CD8-positive, alpha-beta memory T cell (primary cell): ENCODE measurements around the gene WWTR1. TPM values are rescaled to one million over a fixed set of nuclear protein-coding genes. Genes with fewer than 3 reads are reported as not detected.

Source experiments
- CTCF ChIA-PET: fragments of 350-600 bp; sonication (Branson Sonifier 250); formaldehyde crosslinking; loops from one replicate; lab custom pipeline; 2021; ENCODE audit warnings: antibody characterized with exemption; lab: Charles Lee
- POLR2A ChIA-PET: fragments of 350-600 bp; sonication (Branson Sonifier 250); formaldehyde crosslinking; loops from one replicate; lab custom pipeline; 2021; ENCODE audit warnings: antibody characterized with exemption; lab: Charles Lee
- DNase-seq, 5 donors: peaks; one replicate each; pipeline versions ENCODE4 v3.0.0 to v3.0.0-alpha.2; 2020 to 2022; ENCODE audit warnings: mixed read lengths in 1 of 5
- H3K27ac ChIP-seq: one replicate; pipeline ENCODE4 v1.7.0; 2013; ENCODE audit warnings: low read depth, mild to moderate bottlenecking, low read length, moderate library complexity
- H3K27me3 ChIP-seq: 2 replicates; pipeline ENCODE4 v1.7.0; 2013; ENCODE audit warnings: low read length, mild to moderate bottlenecking; ENCODE audit not compliant: insufficient read depth, poor library complexity, severe bottlenecking
- H3K36me3 ChIP-seq: 2 replicates; pipeline ENCODE4 v1.7.0; 2013; ENCODE audit warnings: mild to moderate bottlenecking, low read length, moderate library complexity; ENCODE audit not compliant: insufficient read depth
- H3K4me1 ChIP-seq: 2 replicates; pipeline ENCODE4 v1.7.0; 2013; ENCODE audit warnings: mild to moderate bottlenecking, low read length, moderate library complexity; ENCODE audit not compliant: insufficient read depth
- H3K4me3 ChIP-seq: 2 replicates; pipeline ENCODE4 v1.7.0; 2013; ENCODE audit warnings: mild to moderate bottlenecking, low read length
- H3K9me3 ChIP-seq: 2 replicates; pipeline ENCODE4 v1.7.0; 2013; ENCODE audit warnings: mild to moderate bottlenecking, low read length
- H3K27ac Mint-ChIP-seq, 8 donors: one replicate each; pipeline ENCODE4 v1.8.0; 2020 to 2021; ENCODE audit warnings: mixed read lengths in 8 of 8, mild to moderate bottlenecking in 6 of 8, inconsistent platforms in 3 of 8, moderate library complexity in 3 of 8
- H3K27me3 Mint-ChIP-seq, 2 donors: one replicate each; pipeline ENCODE4 v1.8.0; 2020 to 2021; ENCODE audit warnings: mixed read lengths in 2 of 2, mild to moderate bottlenecking in 1 of 2, moderate library complexity in 1 of 2
- H3K36me3 Mint-ChIP-seq, 3 donors: one replicate each; pipeline ENCODE4 v1.8.0; 2020 to 2021; ENCODE audit warnings: mixed read lengths in 3 of 3, inconsistent platforms in 1 of 3, mild to moderate bottlenecking in 1 of 3
- H3K4me1 Mint-ChIP-seq, 3 donors: one replicate each; pipeline ENCODE4 v1.8.0; 2020 to 2021; ENCODE audit warnings: mixed read lengths in 3 of 3, inconsistent platforms in 1 of 3, mild to moderate bottlenecking in 1 of 3
- H3K4me3 Mint-ChIP-seq, 7 donors: one replicate each; pipeline ENCODE4 v1.8.0; 2020 to 2021; ENCODE audit warnings: mixed read lengths in 7 of 7, mild to moderate bottlenecking in 6 of 7, moderate library complexity in 4 of 7, inconsistent platforms in 2 of 7
- H3K9me3 Mint-ChIP-seq, 5 donors: one replicate each; pipeline ENCODE4 v1.8.0; 2020 to 2022; ENCODE audit warnings: mixed read lengths in 5 of 5, mild to moderate bottlenecking in 3 of 5, moderate library complexity in 2 of 5, inconsistent platforms in 1 of 5
- polyA plus RNA-seq: library from polyadenylated mRNA; unstranded; fragments of 300-500 nt; fragmentation: Illumina TruSeq; gene quantifications from one replicate; pipeline ENCODE4 v1.2.3, GENCODE V29; 2021
- total RNA-seq, 2 experiments: library from RNA; stranded (reverse); gene quantifications; one replicate each; pipeline ENCODE4 v1.2.3, GENCODE V29; 2021

Gene WWTR1
- total and polyA plus RNA-seq, 3 experiments from 2014 or later: 0.60 to 1.9 (median 0.98) TPM

- CTCF ChIA-PET: no interaction called here
These were observed 105.1 kb downstream of the WWTR1 start for GRCh38 chr3:149552700-149553099.

GRCh38 chr3:149551500-149551899, 106.3 kb downstream of the WWTR1 start:
- Histone ChIP-seq H3K27me3 (no peaks in the 10 kb centered on the region), H3K27ac (no peak overlapping the region), H3K9me3 (no peaks in the 10 kb centered on the region), H3K4me3 (no peak overlapping the region), H3K36me3 (no peaks in the 10 kb centered on the region), H3K4me1 (no peaks in the 10 kb centered on the region)
- CTCF ChIA-PET: no interaction called here
- H3K36me3 Mint-ChIP-seq: peaks cover 0 to 1% (median 0%) of the 10 kb centered on the region in 3 donors
- H3K4me3 Mint-ChIP-seq: no peak overlapping the region
- H3K4me1 Mint-ChIP-seq: no peaks in the 10 kb centered on the region
- POLR2A ChIA-PET: no interaction called here
- no peak overlapping the region for H3K27ac Mint-ChIP-seq
- no peaks in the 10 kb centered on the region for H3K9me3 Mint-ChIP-seq
- H3K27me3 Mint-ChIP-seq: no peaks in the 10 kb centered on the region
- DNase-seq: no peak

More at GRCh38 chr3:149552700-149553099, 105.1 kb downstream of the WWTR1 start:
- Mint-ChIP-seq H3K27me3 (no peaks in the 10 kb centered on the region), H3K4me1 (no peaks in the 10 kb centered on the region), H3K9me3 (no peaks in the 10 kb centered on the region), H3K36me3 (peaks cover 0 to 1% (median 0%) of the 10 kb centered on the region in 3 donors), H3K27ac (no peak overlapping the region), H3K4me3 (no peak overlapping the region)
- Histone ChIP-seq H3K4me3 (no peak overlapping the region), H3K27me3 (no peaks in the 10 kb centered on the region), H3K4me1 (no peaks in the 10 kb centered on the region), H3K9me3 (no peaks in the 10 kb centered on the region), H3K27ac (no peak overlapping the region), H3K36me3 (no peaks in the 10 kb centered on the region)
- no peak for DNase-seq
- POLR2A ChIA-PET: no interaction called here

- Histone ChIP-seq H3K4me1 (no peaks in the 10 kb centered on the region), H3K27me3 (no peaks in the 10 kb centered on the region), H3K27ac (no peak overlapping the region), H3K36me3 (no peaks in the 10 kb centered on the region), H3K4me3 (no peak overlapping the region), H3K9me3 (no peaks in the 10 kb centered on the region)
- ChIA-PET CTCF (no interaction called here), POLR2A (no interaction called here)
- Mint-ChIP-seq H3K9me3 (no peaks in the 10 kb centered on the region), H3K4me1 (no peaks in the 10 kb centered on the region), H3K27me3 (no peaks in the 10 kb centered on the region), H3K4me3 (no peak overlapping the region), H3K36me3 (peaks cover 0 to 1% (median 0%) of the 10 kb centered on the region in 3 donors), H3K27ac (no peak overlapping the region)
- no peak for DNase-seq
These were observed 109.2 kb downstream of the WWTR1 start for GRCh38 chr3:149548669-149549065.

- no peaks in the 10 kb centered on the region for H3K4me1 Mint-ChIP-seq
- H3K27me3 Mint-ChIP-seq: no peaks in the 10 kb centered on the region
- no peak overlapping the region for H3K27ac Mint-ChIP-seq
- DNase-seq: no peak
- CTCF ChIA-PET: interaction anchor here (1.1 kb wide), 1 partner anchor 261 kb away, joined by 3 read pairs; no protein-coding TSS in a partner anchor
- peaks cover 0 to 1% (median 0%) of the 10 kb centered on the region in 3 donors for H3K36me3 Mint-ChIP-seq
- Histone ChIP-seq H3K9me3 (no peaks in the 10 kb centered on the region), H3K36me3 (no peaks in the 10 kb centered on the region), H3K27ac (no peak overlapping the region), H3K4me3 (no peak overlapping the region), H3K27me3 (no peaks in the 10 kb centered on the region), H3K4me1 (no peaks in the 10 kb centered on the region)
- POLR2A ChIA-PET: no interaction called here
- no peak overlapping the region for H3K4me3 Mint-ChIP-seq
- no peaks in the 10 kb centered on the region for H3K9me3 Mint-ChIP-seq
These were observed 109.7 kb downstream of the WWTR1 start for GRCh38 chr3:149547954-149548668.

- Mint-ChIP-seq H3K4me1 (no peaks in the 10 kb centered on the region), H3K9me3 (no peaks in the 10 kb centered on the region), H3K27me3 (no peaks in the 10 kb centered on the region), H3K4me3 (no peak overlapping the region), H3K36me3 (no peaks in the 10 kb centered on the region), H3K27ac (peak overlapping the region in 1 of 8 donors; percentile 81)
- Histone ChIP-seq H3K4me3 (no peak overlapping the region), H3K36me3 (no peaks in the 10 kb centered on the region), H3K27me3 (no peaks in the 10 kb centered on the region), H3K27ac (no peak overlapping the region), H3K9me3 (no peaks in the 10 kb centered on the region), H3K4me1 (no peaks in the 10 kb centered on the region)
- DNase-seq: no peak
- ChIA-PET CTCF (interaction anchor here (1.1 kb wide), 1 partner anchor 261 kb away, joined by 3 read pairs; no protein-coding TSS in a partner anchor), POLR2A (interaction anchor here (0.6 kb wide), 1 partner anchor 24 kb away, joined by 3 read pairs; no protein-coding TSS in a partner anchor)
These were observed 110.4 kb downstream of the WWTR1 start for GRCh38 chr3:149547413-149547812.

GRCh38 chr3:149545049-149545448, 112.8 kb downstream of the WWTR1 start:
- no peak for DNase-seq
- H3K4me3 ChIP-seq: no peak overlapping the region
- ChIA-PET POLR2A (no interaction called here), CTCF (no interaction called here)
- no peak overlapping the region for H3K4me3 Mint-ChIP-seq
- H3K9me3 Mint-ChIP-seq: no peaks in the 10 kb centered on the region
- H3K27ac Mint-ChIP-seq: no peak overlapping the region
- H3K9me3 ChIP-seq: no peaks in the 10 kb centered on the region
- H3K36me3 Mint-ChIP-seq: no peaks in the 10 kb centered on the region
- H3K27me3 ChIP-seq: no peaks in the 10 kb centered on the region
- no peak overlapping the region for H3K27ac ChIP-seq
- H3K27me3 Mint-ChIP-seq: peaks cover 0 to 3% of the 10 kb centered on the region in 2 donors
- no peaks in the 10 kb centered on the region for H3K4me1 Mint-ChIP-seq
- no peaks in the 10 kb centered on the region for H3K4me1 ChIP-seq
- H3K36me3 ChIP-seq: no peaks in the 10 kb centered on the region

GRCh38 chr3:149542375-149543312, 115.2 kb downstream of the WWTR1 start:
- POLR2A ChIA-PET: no interaction called here
- Mint-ChIP-seq H3K27me3 (peaks cover 0 to 3% of the 10 kb centered on the region in 2 donors), H3K4me3 (no peak overlapping the region), H3K36me3 (peaks cover 0 to under 1% (median 0%) of the 10 kb centered on the region in 3 donors), H3K9me3 (no peaks in the 10 kb centered on the region), H3K27ac (no peak overlapping the region), H3K4me1 (no peaks in the 10 kb centered on the region)
- H3K27ac ChIP-seq: no peak overlapping the region
- no peaks in the 10 kb centered on the region for H3K4me1 ChIP-seq
- no peak for DNase-seq
- H3K9me3 ChIP-seq: no peaks in the 10 kb centered on the region
- H3K27me3 ChIP-seq: no peaks in the 10 kb centered on the region
- no peak overlapping the region for H3K4me3 ChIP-seq
- no peaks in the 10 kb centered on the region for H3K36me3 ChIP-seq
- CTCF ChIA-PET: no interaction called here

GRCh38 chr3:149541091-149541491, 116.7 kb downstream of the WWTR1 start:
- H3K36me3 ChIP-seq: no peaks in the 10 kb centered on the region
- Mint-ChIP-seq H3K4me1 (no peaks in the 10 kb centered on the region), H3K9me3 (no peaks in the 10 kb centered on the region), H3K4me3 (no peak overlapping the region), H3K27me3 (peaks cover 0 to 3% of the 10 kb centered on the region in 2 donors), H3K27ac (no peak overlapping the region), H3K36me3 (peaks cover 0 to 2% (median 0%) of the 10 kb centered on the region in 3 donors)
- CTCF ChIA-PET: no interaction called here
- H3K9me3 ChIP-seq: no peaks in the 10 kb centered on the region
- H3K27me3 ChIP-seq: no peaks in the 10 kb centered on the region
- H3K4me3 ChIP-seq: no peak overlapping the region
- no peaks in the 10 kb centered on the region for H3K4me1 ChIP-seq
- H3K27ac ChIP-seq: no peak overlapping the region
- no peak for DNase-seq
- POLR2A ChIA-PET: no interaction called here
